GM19372 (cell line): ENCODE results near the gene POLD2.
"Not testable (repeated sequence)": the region's sequence is repeated elsewhere in the genome, so short reads cannot be mapped to it uniquely, and the experiment has no call there.

Source experiments
- ATAC-seq: cut with Tn5 transposase; IDR thresholded peaks from one replicate; pipeline ENCODE4 v1.9.1; 2021; ENCODE audit warnings: mild to moderate bottlenecking, low read depth, moderate library complexity; ENCODE audit not compliant: unreplicated experiment

The POLD2 gene

DNA sequence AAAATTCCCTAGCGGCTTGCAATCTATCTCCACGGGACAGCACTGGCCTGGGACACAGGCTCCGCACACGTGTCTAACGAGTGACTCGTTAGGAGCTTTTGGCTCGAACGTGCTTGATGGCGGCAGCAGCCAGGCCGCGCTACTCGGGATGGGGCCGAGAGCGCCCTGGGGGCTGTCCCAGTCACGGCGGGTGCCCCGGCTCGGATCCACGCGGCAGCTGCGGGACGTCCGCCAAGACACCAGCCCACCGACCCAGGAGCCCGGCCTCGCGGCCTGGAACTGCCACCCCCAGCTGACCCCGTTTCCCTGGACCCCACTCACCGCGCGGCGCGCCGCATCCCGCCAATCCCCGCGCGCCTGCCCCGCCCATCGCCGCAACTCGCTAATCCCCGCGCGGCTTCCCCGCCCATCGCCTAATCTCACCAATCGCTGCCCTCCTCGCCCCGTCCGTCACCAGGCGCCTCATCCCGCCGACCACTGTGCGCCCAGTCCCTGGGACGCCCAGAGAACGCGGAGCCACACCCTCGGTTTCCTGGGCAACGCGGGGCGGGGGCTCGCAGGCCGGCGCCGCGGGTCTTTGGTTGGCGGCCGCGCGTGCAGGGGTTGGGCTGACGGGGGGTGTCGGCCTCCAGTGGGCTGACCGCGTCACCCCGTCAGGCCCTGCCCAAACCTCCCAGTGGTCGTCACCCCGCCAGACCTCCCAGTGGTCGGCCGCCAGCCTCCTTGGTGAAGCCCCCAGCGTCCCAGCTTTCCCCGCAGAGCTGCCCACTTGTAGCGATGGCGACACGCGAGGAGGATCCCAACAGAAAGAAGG lies at the start of gene POLD2:
Gene POLD2 (minus strand): TSS at position 359 of the 814 bp plus-strand sequence. CDS start 1,495 bp downstream, outside the sequence.
- peak; percentile 99 for ATAC-seq

DNA sequence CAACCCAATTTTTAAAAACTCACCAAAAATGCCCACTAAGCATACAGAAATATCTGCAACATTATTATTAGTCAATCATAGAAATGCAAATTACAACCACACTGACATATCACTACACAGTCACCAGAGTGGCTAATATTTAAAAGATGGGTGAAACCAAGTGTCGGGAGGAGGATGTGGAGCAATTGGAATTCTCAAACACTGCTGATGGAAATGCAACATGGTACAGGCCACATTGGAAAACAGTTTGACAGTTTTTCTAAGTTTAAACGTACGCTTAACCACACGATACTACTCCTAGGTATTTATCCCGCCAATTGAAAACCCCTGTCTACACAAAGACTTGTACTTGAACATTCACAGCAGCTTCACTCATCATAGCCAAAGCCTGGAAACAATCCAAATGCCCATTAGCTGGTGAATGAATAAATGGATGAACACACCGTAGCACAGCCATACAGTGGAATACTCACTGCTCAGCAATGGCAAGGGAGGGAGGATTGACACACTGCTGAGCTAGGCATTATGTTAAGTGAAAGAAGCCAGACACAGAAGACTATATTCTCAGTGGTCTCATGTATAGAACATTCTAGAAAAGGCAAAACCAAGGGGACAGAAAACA lies 49.6 kb upstream of the POLD2 start:
- no peak for ATAC-seq

- ATAC-seq: no peak
Measured at GRCh38 chr7:44172352-44172751, 49.0 kb upstream of the POLD2 start.

- not testable (repeated sequence) for ATAC-seq
Measured at GRCh38 chr7:44171901-44172300, 48.6 kb upstream of the POLD2 start.

- ATAC-seq: no peak
Measured at GRCh38 chr7:44167920-44168319, 44.6 kb upstream of the POLD2 start.

GRCh38 chr7:44163591-44163990 lies 40.2 kb upstream of the POLD2 start:
- ATAC-seq: no peak

- ATAC-seq: no peak
Measured at GRCh38 chr7:44162785-44163395, 39.5 kb upstream of the POLD2 start.

GRCh38 chr7:44162179-44162578 lies 38.8 kb upstream of the POLD2 start:
- no peak for ATAC-seq

DNA sequence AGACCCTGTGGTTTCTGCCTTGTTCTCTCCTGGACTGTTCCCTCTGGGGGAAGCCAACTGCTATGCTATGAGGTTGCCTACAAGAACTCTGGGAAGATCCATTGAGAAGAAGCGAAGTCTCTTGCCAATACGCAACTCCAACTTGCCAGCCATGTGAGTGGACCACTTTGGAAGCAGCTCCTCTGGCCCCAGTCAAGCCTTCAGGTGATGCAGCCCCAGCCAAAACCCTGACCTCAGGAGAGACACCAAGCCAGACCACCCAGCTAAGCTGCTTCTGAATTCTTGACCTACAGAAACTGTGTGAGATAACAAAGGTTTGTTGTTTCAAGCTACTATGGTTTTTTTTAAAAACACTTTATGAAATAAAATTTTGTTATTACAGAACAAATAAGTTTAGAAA lies 38.0 kb upstream of the POLD2 start:
- no peak for ATAC-seq

DNA sequence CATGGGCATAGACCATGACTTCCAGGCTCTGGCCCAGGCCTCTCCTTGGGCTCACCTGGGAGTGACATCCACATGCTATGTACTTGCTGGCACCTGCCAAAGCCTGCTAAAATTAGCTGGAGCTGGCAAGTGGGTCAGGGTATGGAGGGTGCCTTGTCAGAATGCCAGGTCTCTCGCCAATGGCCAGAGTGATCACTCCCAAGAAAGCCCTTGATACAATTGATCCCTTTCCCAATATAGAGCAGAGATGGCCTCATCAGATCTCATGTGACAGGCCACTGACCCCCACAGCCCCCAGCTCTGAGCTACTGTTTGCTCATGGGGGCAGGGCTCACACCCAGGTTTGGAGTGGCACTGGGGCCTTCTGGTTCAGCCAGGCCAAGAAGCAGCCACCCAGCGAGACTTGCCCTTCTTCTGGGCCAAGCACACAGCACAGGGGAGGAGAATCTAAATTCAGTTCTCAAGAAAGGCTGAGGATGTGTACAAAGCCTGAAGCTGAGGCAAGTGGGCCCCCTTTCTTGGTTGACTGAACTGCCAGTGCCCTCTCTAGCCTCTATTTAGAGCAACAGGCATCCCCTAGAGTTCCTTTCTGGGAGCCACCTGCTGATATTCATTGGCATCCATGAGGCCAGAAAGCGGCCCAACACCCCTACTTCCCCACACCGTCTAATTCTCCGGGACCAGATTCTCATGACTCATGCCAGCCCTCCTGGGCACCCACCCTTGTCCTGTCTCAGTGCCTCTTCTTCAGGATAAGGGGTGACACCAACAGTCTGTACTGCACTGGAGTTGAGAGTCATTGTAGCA lies 36.7 kb upstream of the POLD2 start:
- no peak for ATAC-seq

DNA sequence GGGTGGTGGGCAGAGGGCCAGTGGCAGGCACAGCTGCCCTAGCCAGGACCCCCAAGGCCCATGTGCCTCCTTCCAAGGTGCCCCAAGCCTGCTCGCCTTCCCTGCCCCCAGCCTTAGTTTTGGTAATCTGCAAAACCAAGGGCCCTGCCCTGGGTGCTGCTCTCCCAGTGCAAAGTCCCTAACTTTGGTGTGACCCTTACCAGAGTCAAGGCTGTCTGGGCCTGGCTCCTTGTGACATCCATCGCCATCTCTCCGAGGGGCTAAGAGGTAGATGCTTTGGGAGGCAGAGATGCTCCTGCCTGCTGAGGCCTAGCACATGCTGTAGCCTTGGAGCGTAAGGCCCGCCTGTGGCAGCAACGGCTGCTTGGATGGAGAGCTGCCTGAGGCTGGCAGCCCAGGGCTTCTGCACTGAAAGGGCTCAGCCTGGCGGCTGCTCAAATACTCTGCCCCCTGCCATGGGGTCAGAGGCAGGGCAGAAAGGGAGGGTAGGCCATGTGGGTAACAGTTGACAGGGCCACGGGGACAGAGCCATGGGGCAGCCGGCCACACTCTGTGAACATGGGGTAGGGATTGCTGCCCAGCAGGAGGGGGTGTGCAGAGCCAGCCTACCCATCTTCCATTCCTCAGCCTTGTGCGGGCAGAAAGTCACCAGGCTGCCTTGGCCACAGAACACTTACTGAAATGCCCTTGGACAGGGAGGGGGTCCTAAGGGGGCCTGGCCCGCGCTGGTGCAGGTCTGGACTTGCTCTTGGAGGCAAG lies 35.7 kb upstream of the POLD2 start:
- no peak for ATAC-seq

DNA sequence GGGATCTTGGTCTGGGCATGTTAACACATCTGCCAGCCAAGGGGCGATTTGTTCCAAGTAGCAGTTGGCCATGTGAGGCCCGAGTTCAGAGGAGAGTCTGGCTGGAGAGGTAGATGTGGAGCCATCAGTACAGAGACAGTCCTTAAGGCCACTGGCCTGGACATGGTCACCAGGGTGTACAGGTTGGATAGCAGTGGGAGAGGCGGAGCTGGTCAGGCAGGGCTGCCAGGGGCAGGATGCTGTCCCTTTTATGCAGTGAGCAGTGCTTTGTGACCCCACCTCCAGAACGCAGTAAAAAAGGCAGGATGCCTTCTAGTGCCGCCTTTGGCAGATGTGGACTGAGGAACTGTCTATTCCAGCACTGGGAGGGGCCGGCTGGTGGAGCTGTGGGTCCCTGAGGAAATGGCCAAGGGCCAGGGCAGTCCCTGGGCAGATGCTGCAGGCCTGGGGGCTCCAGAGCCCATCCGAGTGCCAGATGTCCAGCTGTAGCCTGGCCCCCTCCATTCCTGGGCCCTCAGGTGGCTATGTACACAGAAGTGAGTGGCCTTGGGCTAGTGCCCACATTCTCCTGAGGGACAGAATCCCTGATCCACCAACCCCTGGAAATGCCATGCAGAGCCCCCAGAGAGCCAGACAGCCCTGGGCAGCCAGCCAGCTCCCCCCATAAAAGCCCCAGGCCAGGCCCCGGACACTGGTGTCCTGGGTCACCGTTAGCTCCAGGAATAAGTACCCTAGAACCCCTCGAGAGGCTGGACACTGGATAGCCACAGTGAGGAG lies 34.9 kb upstream of the POLD2 start:
- ATAC-seq: no peak

DNA sequence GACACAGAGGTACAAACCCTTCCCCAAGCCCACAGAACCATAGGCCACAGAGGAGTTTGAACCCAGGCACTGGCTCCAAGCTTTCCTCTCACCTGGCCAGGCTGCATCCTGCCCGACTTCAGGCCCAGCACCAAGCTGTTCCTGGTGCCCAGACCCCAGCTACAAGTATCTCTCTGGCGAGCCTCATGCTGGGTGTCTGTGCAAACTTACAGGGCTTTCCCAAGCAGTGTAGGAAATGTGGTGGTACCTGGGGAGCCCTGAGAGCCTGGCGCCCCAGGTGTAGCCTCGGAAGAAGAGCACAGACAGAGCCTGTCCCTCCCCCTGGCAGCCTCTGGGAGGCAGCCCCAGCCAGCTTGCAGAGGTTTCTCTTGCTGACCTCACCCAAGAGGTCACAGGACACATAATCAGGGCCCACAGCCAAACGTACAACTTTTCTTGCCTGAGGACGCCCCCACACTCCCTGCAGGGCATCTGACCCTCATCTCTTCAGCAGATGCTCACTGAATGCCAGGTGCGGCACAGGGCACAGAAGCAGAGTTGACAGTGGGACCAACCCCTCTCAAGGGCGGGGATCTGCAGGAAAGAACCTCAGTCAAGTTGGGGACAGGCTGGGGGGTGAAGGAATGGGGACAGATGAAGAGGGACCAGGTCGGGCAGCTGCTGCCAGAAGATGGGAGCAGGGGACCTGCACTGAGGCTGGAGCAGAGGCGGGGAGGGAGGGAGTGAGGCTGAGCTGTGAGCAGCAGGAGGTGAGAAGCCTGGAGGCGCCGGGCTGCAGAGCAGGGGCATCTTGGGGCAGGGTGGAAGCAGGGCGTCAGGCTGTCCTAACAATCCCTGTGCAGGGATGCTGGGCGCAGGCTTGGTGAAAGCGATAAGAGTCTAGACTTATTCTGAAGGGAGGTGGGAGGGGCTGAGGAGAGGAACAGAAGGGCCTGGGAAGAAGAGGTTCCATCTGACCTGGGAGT lies 34.0 kb upstream of the POLD2 start:
- no peak for ATAC-seq

- ATAC-seq: no peak
Measured at GRCh38 chr7:44156453-44157010, 33.2 kb upstream of the POLD2 start.

DNA sequence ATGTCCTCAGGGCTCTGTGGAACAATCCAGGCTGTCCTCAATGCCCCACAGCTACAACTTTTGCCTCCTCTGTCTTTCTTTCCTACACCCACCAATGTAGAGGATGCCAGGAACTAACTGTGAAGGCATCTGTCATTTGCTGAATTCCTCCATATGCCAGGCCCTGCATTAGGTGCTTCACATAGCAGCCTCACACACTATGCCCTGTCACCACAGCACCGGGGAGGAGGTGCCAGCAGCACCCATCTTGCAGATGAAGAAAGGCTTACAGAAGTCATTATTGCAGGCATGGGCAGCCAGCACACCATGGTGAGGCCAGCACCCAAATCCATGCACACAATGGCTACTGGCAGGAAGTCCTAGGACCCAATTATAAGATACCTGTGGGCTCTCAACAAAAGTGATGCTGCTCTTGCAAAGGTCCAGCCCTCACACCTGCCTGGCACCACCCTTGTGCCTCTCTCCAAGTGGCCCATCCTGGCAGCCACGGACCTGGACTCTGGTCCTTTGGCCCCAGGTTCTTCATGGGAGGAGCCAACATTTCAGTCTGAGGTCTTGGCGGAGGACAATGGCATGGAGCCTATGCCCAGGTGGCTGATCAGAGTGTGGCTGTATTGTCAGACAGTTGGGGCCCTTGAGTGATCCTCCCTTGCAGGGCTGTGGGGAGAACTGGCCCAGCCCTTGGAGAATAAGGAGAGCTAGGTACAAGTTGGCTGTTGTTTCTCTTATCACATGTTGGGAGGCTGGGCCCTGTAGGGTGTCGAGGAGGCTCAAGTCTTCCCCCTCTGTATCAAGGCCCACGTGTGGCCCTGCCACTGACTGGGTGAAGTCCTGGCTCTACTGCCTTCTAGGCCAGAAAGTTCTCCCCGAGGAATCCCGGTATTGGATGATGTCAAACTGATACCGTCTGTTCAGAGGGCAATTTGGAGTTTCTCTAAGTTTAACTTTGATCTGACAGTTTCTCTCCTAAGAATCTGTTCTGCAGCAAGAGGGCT lies 32.1 kb upstream of the POLD2 start:
- ATAC-seq: no peak

- ATAC-seq: no peak
Measured at GRCh38 chr7:44154703-44155102, 31.4 kb upstream of the POLD2 start.

- ATAC-seq: no peak
Measured at GRCh38 chr7:44153948-44154335, 30.6 kb upstream of the POLD2 start.
